NCI-H82 treated with DMSO at 0.1 percent for 48 hours (cell line): ENCODE data around the gene PPP2R2C.

ENCODE experiments used
- DNase-seq: peaks from one replicate; lab custom pipeline; 2025; ENCODE audit not compliant: unreplicated experiment; lab: John Stamatoyannopoulos, UW

PPP2R2C gene

DNA sequence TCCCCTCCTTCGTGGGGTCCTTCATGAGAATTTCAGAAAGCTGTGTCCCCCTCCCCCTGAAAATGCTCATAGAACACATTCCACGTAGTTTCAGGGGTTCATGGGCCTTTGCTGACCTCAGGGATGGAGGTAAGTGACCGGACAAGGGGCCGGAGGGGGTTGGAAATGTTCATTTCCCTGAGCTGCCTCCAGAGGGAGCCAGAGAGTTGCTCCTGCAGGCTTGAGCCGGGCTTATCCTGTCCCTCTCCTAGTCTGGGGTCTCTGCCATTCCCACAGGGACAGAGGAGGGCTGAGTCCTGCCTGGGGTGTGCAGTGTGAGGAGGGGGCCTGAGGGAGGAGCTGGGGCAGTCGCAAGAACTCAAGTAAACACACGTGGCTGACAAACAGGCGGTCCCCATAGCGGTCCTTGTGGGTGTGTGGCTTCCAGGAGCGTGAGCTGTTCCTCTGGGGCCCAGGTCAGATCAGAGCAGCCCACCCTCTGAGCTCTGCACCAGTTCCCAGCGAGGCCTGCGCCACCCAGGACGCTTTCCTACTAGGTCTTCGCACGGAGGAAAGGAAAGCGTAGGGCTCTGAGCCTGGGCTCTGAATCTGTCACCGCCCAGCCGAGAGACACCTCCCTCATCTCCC lies 140.3 kb downstream of the PPP2R2C start:
- no peak for DNase-seq

DNA sequence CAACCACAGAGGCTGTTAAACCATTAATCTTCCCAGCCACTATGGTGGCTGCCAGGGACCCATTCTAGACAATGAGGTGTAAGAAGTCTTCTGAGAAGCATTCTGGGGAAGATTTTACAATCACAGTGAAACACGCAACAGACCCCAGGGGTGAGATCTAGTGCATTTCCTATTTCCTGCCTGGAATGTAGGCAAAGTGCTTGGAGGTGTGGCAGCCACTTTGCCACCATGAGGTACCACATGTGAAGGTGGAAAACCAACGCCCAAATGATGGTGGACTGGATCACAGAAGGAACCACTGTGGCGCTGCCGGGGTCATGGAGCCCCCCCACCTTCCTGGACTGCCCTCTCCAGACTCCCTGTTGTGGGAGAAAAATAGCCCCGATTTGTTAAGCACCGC lies 140.9 kb downstream of the PPP2R2C start:
- no peak for DNase-seq

DNA sequence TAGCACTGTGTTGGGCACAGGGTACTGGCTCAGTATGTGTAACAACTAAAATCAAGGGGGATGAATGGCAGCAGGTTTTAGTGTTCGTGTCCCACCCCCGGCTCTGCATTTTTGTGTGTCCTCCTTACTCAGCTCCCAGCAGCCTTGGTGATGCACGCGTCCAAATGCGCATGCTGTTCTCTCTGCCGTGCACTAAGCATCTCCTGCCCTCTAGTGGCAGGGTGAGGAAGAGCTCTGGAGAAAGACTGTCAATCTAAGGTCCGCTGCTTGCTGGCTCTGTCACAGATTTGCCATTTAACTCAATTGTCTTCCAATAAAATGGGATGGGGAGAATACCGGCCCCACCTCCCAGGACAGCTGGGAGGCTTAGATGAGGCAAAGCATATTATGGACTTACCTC lies 141.4 kb downstream of the PPP2R2C start:
- no peak for DNase-seq

DNA sequence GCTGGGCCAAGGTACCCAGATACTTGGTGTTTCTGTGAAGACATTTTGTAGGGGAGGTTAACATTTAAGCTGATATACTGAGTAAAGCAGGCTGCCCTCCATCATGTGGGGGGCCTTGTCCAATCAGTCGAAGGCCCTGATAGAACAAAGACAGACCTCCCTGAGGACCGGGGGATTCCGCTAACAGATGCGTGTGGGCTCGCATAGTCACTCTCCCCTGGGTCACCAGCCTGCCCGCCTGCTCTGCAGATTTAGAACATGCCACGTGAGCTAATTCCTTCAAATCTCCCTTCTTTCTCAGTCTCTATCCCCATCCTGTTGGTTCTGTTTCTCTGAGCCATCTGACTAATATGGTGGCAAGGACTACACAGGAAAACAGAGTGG lies 142.0 kb downstream of the PPP2R2C start:
- no peak for DNase-seq

DNA sequence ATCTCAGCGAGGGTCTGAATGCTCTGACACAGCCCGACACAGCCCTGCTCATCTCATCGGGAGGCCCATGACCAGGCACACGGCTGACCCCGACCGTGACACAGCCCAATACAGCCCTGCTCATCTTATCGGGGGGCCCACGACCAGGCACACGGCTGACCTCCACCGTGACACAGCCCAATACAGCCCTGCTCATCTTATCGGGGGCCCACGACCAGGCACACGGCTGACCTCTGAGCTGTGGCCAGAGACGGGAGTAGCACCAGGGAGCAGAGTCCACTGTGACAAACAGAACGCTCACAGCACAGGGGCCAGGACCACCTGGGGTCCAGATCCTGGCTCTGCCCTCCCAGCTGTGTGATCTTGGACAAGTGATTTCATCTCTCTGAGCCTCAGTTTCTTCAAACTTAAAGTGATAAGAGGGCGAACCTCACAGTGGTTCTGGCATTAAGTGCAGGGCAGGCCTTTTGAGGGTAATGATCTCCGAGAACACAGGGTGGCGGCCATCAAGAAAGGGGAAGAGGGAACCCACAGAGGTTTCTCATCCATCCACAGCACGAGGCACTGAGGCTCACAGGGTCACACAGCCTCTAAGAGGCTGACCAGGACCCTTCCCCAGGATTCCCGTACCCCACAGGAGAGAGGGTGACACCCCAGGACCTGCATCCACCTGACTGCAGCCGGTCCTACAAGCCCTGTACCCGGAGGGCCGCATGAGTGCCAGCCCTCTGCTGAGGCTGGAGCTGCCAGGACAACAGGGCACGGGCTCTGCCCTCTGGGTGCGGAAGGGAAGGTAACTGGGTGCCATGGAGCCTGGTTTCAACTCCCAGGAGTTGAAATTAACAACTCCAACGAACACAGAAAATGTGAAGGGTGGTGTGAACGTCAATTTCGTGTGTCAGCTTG lies 142.7 kb downstream of the PPP2R2C start:
- DNase-seq: no peak

DNA sequence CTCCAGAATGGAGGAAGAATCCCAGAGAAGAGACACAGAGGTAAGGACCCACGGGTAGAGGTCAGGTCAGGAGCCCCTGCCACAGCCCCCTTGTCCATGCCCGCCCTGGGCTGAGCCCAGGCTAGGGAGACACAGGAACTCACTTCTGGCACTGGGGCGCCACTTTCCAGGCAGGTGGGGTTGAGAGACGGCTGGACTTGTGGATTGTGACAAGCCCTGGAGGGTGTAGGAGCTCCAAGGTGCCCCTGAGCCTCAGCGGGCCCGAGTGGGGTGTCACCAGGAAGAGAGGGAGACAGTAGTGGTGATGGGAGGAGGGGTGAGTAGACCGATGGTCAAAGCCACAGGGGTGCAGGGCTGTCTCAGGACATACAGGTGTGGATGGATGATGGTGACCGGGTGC lies 143.9 kb downstream of the PPP2R2C start:
- no peak for DNase-seq

DNA sequence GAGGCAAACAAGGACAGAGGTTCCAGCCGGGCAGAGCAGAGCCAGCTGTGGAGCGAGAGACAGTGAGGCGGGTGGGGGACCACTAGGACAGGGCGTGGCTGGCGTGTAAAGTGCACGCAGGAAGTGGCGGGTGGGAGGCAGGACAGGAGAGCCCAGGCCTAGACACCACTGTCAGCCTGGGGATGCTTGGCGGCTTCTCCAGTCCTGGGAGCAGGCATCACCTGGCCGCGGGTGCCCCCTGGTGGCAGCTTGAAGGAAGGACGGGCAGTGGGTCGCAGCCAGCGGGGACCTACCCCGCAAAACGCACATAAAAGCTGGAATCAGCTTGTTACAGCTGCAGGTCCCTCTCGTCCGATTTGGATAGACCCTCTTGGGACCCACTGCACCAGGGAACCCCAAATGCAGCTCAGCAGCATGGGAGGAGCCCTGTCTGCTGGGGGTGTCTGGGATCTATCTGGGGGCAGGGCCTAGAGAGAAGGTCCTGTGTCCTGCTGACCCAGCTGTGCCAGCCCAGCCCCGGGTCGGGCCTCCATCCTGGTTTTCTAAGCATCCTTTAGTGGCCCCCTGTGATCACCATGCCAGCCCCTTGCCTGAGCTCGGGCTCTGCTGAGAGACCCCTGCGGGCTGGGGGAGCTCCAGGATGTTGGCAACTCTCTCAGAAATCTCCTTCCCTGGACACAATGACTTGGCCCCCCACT lies 145.0 kb downstream of the PPP2R2C start:
- peak; percentile 5 for DNase-seq

DNA sequence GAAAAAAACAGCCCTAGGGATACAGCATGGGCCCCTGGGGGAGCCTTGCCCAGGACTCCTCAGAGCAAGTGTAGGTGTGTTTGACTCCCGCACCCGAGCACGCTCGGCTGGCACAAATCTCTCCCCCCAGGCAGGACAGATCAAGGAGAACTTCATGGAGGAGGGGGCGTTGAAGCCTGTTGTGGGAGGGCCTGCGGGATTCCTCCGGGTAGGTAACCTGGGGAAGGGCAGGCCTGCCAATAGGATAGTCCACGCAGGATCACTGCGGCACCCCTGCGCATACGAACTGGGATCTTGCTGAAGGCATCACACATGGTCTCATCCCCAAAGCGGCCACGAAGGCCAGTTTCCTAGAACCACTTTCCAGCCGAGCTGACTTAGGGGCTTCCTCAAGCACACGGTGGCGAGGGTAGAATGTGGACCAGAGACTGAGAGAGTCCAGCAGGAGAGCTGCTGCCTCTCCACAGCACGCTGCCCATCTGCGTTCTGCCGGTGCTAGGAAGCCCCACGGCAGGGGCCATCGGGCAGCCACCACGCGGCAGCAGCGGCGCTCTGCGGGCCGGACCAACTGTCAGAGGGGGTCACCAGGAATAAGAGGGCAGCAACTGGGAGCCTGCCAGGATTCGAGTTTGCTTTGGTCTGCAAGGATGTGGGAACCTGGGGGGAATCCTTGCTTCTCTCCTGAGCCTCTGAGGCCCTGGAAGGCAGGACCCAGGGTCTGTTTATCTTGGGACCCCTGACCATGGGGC lies 145.9 kb downstream of the PPP2R2C start:
- no peak for DNase-seq

DNA sequence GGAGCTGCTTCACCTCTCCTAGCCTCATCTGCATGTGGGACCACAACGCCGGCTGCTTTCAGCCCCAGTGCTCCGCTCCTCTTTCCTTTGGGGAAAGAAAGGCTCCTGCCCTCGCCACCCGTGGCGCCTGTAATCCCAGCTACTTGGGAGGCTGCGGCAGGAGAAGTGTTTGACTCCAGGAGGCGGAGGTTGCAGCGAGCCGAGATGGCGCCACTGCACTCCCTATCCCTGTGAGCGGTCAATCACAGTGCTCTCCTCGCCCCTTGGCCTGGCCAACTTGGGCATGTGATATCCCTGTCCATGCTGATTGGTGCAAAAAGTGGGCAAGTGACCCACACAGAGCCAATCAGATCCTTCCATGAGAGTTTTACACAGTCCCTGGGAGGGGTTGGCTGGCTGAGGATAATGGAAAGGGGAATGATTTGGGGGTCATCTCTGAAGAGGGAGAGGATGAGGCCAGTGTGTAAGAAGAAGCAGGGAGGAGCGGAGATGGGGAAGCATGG lies 146.6 kb downstream of the PPP2R2C start:
- no peak for DNase-seq

DNA sequence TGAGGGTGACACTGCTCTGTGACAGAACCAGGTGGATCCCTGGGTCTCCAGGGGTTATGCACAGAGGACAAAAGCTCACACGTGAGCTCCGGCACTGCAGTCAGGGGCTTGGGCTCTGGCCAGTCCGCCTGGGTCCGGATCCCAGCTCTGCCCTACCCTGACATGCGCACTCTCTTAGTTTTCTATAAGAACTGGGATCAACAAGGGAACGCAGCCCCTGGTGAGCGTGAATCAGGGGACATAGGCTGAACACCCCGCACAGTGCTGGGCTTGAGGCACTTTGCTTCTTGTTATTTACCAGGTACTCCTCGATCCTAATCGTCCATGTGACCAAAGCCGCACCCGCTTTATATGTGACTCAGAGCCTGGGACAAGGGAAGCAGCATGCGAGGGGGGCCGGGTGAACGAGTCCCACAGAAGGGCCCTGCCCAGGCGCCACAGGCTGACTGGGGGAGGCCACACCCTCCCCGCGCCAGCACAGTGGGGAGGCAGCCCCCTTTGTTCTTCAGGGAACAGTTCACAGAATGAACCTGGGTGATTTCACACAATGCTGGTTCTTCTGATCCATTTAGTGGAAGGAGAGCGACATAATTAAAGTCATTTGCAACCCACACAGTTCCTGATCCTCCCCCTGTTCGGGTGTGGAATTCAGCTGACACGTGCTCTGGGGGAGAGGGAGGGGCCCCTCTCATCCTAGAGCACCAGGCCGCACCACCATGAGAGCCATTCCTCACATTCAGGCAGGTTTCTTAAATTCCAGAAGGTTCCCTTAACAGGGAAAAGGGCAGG lies 147.2 kb downstream of the PPP2R2C start:
- DNase-seq: no peak

DNA sequence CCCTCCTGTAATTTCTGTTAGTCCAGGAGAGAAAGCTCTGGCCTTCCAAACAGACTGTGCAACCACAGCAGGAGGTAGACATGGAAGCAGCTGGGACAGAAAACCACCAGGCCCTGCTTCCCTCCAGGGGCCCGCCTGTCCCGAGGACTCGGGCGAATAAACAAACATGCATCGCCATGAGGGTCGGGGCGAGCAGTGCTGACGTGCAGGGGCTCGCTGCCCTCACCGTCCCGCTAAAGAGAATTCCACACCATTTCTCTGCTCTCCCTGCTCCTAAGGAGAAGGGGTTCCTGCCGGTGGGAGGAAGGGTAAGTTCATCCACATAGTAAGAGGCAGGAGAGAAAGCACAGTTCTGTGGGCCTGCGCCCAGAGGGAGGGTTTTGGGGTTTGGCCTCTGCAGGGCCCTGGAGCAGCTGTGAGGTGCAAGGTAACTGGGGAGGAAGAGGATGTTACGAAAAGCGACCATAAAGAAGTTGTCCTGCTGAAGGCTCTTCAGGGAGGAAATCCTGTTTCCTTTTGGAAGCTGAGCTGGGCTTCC lies 147.9 kb downstream of the PPP2R2C start:
- no peak for DNase-seq

DNA sequence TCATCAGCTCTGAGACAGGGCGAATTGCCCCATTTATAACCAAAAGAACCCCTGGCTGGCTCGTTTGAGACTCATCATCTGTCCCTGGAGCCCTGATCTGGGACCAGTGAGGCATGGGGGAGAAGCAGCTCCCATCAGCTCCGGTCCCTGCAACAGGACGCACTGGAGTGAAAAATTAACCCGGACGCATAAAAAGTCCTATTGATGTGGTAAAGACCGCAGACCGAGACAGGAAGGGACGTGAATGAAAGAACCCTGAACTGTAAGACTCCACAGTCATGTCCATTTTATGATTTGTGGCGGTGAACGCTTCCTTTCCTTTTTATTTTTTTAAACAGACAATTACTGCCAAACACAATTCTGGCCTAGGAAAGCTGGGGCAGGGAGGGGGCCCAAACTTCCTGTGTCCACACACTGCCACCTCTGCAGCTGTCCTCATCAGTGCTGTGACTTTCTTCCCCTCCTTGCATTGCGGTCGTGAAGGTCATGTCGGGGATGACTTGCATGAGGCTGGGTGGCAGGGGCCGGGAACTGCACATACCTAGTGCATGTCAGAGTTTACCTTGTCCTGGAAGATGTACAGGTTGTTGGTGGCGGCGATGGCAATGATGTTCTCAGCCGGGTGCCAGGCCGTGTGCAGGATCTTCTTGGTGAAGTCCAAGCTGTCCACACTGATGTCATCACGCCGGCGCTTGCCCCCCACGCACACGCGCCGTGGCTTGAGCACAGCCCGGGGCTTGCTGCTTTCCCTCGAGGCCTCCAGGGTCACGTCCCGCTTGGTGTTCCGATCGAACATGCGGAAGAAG lies 149.4 kb downstream of the PPP2R2C start:
- DNase-seq: no peak

DNA sequence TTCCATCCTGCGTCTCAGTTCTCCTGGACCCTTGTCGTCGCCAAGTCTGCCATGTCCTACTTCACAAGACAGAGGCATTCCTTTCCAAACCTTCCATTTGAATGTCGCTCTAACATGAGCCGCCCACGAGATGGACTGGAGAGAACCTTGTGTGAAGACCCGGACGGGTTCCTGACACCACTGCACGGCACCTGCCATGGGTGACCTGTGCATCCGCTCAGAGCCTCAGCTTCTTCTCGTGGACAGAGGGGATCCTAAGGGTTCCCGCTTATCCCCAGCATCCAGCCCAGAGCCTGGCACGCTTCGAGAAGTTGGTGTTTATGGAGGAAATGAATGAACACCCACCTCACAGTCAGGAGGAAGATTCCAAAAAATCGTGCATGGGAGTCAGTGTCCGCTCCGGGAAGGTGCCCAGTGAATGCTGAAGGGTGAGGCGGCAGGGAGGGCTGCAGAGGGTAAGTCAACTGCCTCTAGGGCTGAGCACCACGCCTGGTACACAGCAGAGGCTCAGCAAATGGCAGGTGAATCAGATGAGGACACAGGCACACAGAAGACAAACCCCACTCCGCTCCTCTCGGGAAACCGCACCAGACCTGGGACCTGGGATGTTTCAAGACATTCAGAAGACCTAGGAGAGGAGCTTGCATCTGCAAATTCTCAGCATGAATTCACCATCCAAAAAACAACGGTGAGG lies 150.2 kb downstream of the PPP2R2C start:
- DNase-seq: no peak

DNA sequence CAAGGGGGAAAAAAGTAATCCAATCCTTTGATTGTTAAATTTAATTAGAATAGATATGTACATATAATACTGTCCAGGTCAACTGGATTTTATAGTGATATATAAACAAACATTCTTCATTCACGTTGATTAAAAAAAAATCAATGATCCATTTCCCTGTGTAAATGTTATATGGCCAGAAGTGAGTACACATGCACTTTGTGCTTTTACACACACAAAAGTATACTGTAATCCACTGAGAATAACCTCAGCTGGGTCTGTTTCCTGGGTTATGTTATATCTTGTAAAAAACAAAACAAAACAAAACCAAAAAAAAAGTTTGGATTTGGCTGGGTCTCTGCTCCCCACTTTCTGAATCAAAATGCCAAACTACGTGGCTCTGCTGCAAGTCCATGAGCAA lies 151.1 kb downstream of the PPP2R2C start:
- DNase-seq: no peak

DNA sequence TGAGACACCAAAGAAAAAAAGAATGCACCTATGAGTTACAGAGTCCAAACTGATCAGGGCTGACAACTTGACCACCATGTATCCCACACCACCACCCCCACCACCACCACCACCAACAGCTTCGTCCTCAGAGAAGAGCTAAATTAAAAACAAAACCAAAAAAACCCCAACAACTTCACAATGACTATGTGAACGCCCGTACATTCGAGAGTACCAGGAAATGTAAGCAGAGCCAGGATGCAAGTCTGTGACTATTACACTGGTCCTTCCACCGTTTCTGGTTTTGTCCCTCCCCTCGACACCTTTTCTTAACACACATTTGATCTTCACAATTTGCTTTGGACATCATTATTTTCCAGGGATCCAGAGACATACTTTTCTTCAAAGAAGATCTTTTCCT lies 151.8 kb downstream of the PPP2R2C start:
- DNase-seq: no peak

DNA sequence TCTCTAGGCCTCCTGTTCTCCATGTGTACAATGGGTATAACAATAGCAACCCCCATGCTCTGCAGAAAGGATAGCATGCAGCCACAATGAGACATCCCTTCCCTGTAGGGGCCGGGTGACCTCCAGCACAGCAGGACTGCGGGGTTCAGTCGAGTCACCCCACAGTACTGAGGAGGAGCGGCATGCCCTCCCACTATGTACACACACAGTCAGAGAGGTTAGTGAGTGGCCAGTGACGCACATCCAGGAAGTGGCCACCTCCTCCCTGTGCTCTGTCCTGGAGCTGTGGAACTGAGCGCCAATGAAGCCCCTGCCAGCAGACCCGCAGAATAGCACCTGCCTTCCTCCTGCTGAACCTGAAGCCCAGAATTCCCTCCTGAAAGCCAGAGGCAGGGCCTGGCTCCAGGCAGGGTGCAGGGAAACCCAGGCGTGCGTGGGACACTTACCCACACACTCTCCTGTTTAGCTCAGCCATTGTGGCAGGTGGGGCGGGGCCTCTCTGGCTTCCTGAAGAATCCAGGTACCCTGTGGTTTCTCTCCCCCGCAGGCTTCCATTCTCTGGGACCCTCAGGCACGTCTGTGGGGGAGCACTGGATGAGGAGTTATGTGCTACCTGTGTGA lies 152.8 kb downstream of the PPP2R2C start:
- no peak for DNase-seq

DNA sequence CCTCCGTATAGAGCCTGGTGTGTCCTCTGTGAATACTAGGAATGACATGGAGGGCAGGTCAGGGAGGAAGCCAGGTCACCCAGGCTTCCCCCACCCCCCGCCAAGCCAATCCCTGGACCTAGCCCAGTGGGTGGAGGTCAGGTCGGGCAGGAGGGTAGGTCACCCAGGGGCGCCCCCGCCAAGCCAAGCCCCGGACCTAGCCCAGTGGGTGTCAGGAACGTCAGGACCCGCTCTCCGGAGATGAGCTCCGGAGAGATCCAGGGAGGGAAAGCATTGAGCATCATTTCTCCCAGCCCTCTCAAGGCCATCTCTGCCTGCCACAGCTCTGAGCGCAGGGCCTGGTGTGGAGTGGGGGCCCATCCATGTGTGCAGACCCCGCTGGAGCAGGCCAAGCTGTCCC lies 154.2 kb downstream of the PPP2R2C start:
- no peak for DNase-seq

DNA sequence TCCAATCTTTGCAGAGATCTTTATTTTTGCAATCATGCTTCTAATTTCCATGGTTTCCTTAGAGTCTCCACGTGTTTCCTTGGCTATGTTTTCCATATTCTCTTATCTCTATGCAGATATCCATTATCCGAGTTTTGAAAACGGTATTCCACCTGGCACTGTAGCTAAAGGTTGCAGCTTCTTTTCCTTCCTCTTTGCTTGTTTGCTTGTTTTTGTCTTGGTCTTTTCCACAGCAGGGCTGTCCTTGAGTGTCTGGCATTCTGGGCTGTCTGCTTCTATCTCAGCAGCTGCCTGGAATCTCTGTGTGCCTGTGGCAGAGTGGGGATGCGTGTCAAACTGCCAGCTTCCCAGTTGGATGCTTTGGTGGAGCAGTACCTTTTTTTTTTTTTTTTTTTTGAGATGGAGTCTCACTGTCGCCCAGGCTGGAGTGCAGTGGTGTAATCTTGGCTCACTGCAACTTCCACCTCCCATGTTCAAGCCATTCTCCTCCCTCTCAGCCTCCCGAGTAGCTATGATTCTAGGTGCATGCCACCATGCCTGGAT lies 155.9 kb downstream of the PPP2R2C start:
- DNase-seq: no peak
